Measurements from ENCODE around the gene CCNF. TPM values are rescaled to one million over a fixed set of nuclear protein-coding genes. Genes with fewer than 3 reads are reported as not detected.

The CCNF gene
- total RNA-seq, 1 experiment from 2014 or later = 76.1 TPM

DNA sequence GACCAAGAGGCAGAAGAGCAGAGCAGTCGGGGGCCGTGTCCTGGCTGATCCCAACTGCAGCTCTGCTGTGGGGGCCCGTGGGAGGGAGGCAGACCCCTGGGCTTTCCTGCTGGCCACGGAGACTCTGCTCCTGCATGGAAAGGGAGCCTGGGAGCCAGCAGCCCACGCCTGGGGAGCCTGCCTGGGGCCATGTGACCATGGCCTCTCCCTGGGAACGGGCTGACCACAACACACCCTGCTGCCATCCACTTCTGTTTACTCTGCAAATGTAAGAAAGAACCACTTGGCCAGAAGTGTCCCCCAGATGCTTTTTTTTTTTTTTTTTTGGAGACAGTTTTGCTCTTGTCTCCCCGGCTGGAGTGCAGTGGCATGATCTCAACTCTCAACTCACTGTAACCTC is 28.7 kb downstream of the CCNF start:
- ChIA-PET CTCF (no interaction called here), POLR2A (ENCODE audit: low non-redundant PET) (no interaction called here)

DNA sequence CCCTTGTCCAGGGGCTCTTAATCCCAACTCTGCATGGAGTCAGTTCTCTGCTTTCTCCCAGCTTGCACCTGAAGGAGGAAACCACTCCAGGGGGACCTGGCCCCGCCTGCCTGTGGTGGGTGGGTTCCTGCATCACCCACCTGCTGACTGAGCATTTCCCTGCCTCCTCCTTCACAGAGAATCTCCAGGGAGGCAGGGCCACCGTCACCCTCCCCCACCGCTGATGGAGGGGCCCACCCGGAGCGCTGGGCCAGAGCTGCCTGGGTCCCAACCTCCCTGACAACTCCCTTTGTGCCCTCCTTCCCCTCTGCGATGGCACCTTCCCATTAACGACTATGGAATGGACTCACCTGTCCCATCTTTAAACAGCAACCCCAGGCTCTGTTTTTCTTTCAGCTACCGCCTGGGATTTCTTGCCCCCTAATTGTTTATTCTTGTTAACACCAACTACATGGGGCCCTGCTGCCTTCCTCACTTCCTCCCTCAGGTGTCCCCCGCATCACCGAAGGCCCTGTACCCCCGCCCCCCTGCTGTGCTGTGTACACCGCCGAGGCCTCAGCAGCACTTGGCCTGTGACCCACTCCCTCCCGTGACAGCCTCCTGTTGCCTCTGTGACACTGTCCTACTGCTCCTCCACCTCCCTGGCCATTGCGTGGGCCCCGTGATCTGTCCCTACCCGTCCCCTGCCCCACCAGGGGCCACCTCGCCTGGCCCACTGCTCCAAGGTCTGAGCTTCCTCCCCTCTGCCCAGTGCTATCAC is 29.8 kb downstream of the CCNF start:
- no peaks in the 10 kb centered on the region for H3K27me3 ChIP-seq (replicated peaks; ENCODE audit: insufficient read depth, low read depth, low read length, poor library complexity)
- no peak for DNase-seq (ENCODE audit: low spot score)
- intact Hi-C loops (cut with micrococcal nuclease; ENCODE audit: unreplicated experiment) = no loop called here
- H3K27ac ChIP-seq (ENCODE audit: low read depth, low read length, poor library complexity, severe bottlenecking) = peak overlapping the region; percentile 81
- peaks cover 14% of the 10 kb centered on the region for H3K4me1 ChIP-seq (ENCODE audit: insufficient read depth, low read length, poor library complexity, severe bottlenecking)
- H3K36me3 ChIP-seq (ENCODE audit: insufficient read depth, low read length, poor library complexity, severe bottlenecking) = peaks cover 54% of the 10 kb centered on the region
- no TSS peak for BruUV-seq (replicated peaks)
- H3K9me3 ChIP-seq (ENCODE audit: low read depth, low read length, poor library complexity, severe bottlenecking) = no peaks in the 10 kb centered on the region
- ChIA-PET POLR2A (ENCODE audit: low non-redundant PET) (interaction anchor here (0.5 kb wide), 2 partner anchors 254 to 495 kb away, joined by 3 to 17 read pairs; partner anchors contain the start of genes MLST8 and RPS2), CTCF (interaction anchor here (1.1 kb wide), 1 partner anchor 43 kb away, joined by 11 read pairs; no protein-coding TSS in a partner anchor)
- TF ChIP-seq EZH2 (IDR thresholded peaks at IDR 0.05; ENCODE audit: borderline replicate concordance, low read depth, low read length, poor library complexity, severe bottlenecking) = no peak
- TF ChIP-seq, protein P1, sequence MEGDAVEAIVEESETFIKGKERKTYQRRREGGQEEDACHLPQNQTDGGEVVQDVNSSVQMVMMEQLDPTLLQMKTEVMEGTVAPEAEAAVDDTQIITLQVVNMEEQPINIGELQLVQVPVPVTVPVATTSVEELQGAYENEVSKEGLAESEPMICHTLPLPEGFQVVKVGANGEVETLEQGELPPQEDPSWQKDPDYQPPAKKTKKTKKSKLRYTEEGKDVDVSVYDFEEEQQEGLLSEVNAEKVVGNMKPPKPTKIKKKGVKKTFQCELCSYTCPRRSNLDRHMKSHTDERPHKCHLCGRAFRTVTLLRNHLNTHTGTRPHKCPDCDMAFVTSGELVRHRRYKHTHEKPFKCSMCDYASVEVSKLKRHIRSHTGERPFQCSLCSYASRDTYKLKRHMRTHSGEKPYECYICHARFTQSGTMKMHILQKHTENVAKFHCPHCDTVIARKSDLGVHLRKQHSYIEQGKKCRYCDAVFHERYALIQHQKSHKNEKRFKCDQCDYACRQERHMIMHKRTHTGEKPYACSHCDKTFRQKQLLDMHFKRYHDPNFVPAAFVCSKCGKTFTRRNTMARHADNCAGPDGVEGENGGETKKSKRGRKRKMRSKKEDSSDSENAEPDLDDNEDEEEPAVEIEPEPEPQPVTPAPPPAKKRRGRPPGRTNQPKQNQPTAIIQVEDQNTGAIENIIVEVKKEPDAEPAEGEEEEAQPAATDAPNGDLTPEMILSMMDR (conservative IDR thresholded peaks at IDR 0.05; ENCODE audit: low read depth, low read length) = no peak
- H3K4me3 ChIP-seq (ENCODE audit: low read depth, low read length, poor library complexity, severe bottlenecking) = peak overlapping the region; percentile 71

More for the DNA sequence above, 28.7 kb downstream of the CCNF start:
- no peak for DNase-seq (ENCODE audit: low spot score)
- intact Hi-C loops (cut with micrococcal nuclease; ENCODE audit: unreplicated experiment) = no loop called here
- peaks cover 14% of the 10 kb centered on the region for H3K4me1 ChIP-seq (ENCODE audit: insufficient read depth, low read length, poor library complexity, severe bottlenecking)
- no peaks in the 10 kb centered on the region for H3K27me3 ChIP-seq (replicated peaks; ENCODE audit: insufficient read depth, low read depth, low read length, poor library complexity)
- peaks cover 65% of the 10 kb centered on the region for H3K36me3 ChIP-seq (ENCODE audit: insufficient read depth, low read length, poor library complexity, severe bottlenecking)
- no peak overlapping the region for H3K27ac ChIP-seq (ENCODE audit: low read depth, low read length, poor library complexity, severe bottlenecking)
- H3K4me3 ChIP-seq (ENCODE audit: low read depth, low read length, poor library complexity, severe bottlenecking) = no peak overlapping the region
- H3K9me3 ChIP-seq (ENCODE audit: low read depth, low read length, poor library complexity, severe bottlenecking) = no peaks in the 10 kb centered on the region
- BruUV-seq (replicated peaks) = no TSS peak
- TF ChIP-seq, protein P1 (conservative IDR thresholded peaks at IDR 0.05; ENCODE audit: low read depth, low read length) = no peak
- TF ChIP-seq EZH2 (IDR thresholded peaks at IDR 0.05; ENCODE audit: borderline replicate concordance, low read depth, low read length, poor library complexity, severe bottlenecking) = no peak

DNA sequence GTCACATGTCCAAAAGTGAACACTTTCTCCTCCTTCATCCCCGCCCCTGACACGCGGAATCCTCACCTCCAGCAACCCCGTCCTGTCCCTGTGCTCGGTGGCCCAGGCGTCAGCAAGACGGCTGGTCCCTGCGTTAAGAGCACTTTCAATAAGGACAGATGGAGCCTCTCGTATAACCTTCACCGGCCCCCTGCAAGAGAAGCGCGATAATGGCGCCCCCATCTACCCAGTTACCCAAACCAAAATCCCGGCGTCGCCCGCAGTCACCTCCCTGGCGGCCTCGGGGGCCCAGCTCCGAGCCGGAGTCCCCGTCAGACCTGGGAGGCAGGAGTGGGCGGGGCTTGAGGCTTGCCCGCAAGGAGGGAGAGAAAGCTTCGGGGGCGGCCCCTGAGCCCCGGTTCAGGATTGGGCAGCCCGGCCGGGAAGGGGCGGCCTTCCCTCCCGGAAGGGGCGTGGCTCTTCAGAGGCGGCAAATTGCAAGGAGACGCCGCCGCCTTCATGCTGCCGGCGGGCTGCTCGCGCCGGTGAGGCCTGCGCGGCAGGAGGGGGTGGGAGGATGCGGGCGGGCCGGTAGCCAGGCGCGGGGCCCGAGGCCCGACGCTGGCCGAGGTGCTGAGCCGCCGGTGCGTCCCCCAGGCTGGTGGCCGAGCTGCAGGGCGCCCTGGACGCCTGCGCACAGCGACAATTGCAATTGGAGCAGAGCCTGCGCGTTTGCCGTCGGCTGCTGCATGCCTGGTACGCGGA is 30.6 kb downstream of the CCNF start, which contains the start of gene TEDC2:
Gene TEDC2, plus strand, starts transcription at position 463 of the 744 bp plus-strand sequence. Its CDS starts 36 bp downstream, at position 499.
- no peak for TF ChIP-seq EZH2 (IDR thresholded peaks at IDR 0.05; ENCODE audit: borderline replicate concordance, low read depth, low read length, poor library complexity, severe bottlenecking)
- TF ChIP-seq, protein P1 (conservative IDR thresholded peaks at IDR 0.05; ENCODE audit: low read depth, low read length) = no peak
- Histone ChIP-seq H3K4me1 (ENCODE audit: insufficient read depth, low read length, poor library complexity, severe bottlenecking) (peaks cover 14% of the 10 kb centered on the region), H3K27me3 (replicated peaks; ENCODE audit: insufficient read depth, low read depth, low read length, poor library complexity) (no peaks in the 10 kb centered on the region), H3K4me3 (ENCODE audit: low read depth, low read length, poor library complexity, severe bottlenecking) (peak within 1 kb of the TSS; percentile 71), H3K36me3 (ENCODE audit: insufficient read depth, low read length, poor library complexity, severe bottlenecking) (peaks cover 48% of the 10 kb centered on the region), H3K27ac (ENCODE audit: low read depth, low read length, poor library complexity, severe bottlenecking) (peak within 1 kb of the TSS; percentile 81), H3K9me3 (ENCODE audit: low read depth, low read length, poor library complexity, severe bottlenecking) (no peaks in the 10 kb centered on the region)
- ChIA-PET POLR2A (ENCODE audit: low non-redundant PET) (interaction anchor here (0.5 to 0.6 kb wide), 3 partner anchors 67 to 495 kb away, joined by 3 to 17 read pairs (median 4); partner anchors contain the start of genes MLST8 and RPS2), CTCF (interaction anchor here (1.1 kb wide), 1 partner anchor 42 kb away, joined by 11 read pairs; no protein-coding TSS in a partner anchor)
- BruUV-seq (replicated peaks) = no TSS peak
- DNase-seq (ENCODE audit: low spot score) = peak; percentile 99
- intact Hi-C loops (cut with micrococcal nuclease; ENCODE audit: unreplicated experiment) = no loop called here

Data from A673 (cell line).